Panc1 (cell line): ENCODE measurements around the gene PRKAR2B. TPM values are rescaled to one million over a fixed set of nuclear protein-coding genes. Genes with fewer than 3 reads are reported as not detected.

ENCODE experiments used
- ATAC-seq: fragments of 200-7000 bp; cut with Tn5 transposase; 2 replicates; pipeline ENCODE4 v1.9.1; 2020; ENCODE audit warnings: mild to moderate bottlenecking, moderate library complexity
- BruUV-seq: library from RNA; stranded (reverse); fragments of 400-500 nt; replicated peaks from 2 replicates; lab custom pipeline; 2021; lab: Mats Ljungman, UMichigan
- CTCF ChIA-PET: fragments of 300-600 bp; sonication (Branson Sonifier 250); formaldehyde crosslinking; loops from one replicate; lab custom pipeline; 2022; ENCODE audit warnings: antibody characterized with exemption; lab: Charles Lee
- POLR2A ChIA-PET: fragments of 300-600 bp; sonication (Branson Sonifier 250); formaldehyde crosslinking; loops from one replicate; lab custom pipeline; 2022; ENCODE audit warnings: antibody characterized with exemption; lab: Charles Lee
- DNase-seq: peaks from one replicate; pipeline ENCODE4 v3.0.0-alpha.2; 2010; ENCODE audit warnings: low read depth, low spot score
- H3K27ac ChIP-seq: 2 replicates; pipeline ENCODE4 v1.5.1; 2011; ENCODE audit warnings: mild to moderate bottlenecking, low read length, inconsistent platforms
- H3K27me3 ChIP-seq: fragments of 200-500 bp; sonication (Bioruptor generic); 2 replicates; pipeline ENCODE4 v1.6.0; 2014; ENCODE audit warnings: low read length, inconsistent platforms; ENCODE audit not compliant: control insufficient read depth, insufficient read depth
- H3K36me3 ChIP-seq: fragments of 200-500 bp; sonication (Bioruptor generic); 2 replicates; pipeline ENCODE4 v1.5.1; 2014; ENCODE audit warnings: inconsistent platforms, mild to moderate bottlenecking, low read length, moderate library complexity; ENCODE audit not compliant: control insufficient read depth, insufficient read depth
- H3K4me1 ChIP-seq: 2 replicates; pipeline ENCODE4 v1.5.1; 2011; ENCODE audit warnings: inconsistent platforms, mild to moderate bottlenecking, low read length, moderate library complexity; ENCODE audit not compliant: control insufficient read depth, insufficient read depth
- H3K4me3 ChIP-seq, 2 experiments: 2 replicates each; pipeline ENCODE4 v1.5.1; 2011 to 2012; ENCODE audit warnings: low read depth in 2 of 2, low read length in 2 of 2, mild to moderate bottlenecking in 2 of 2, inconsistent platforms in 1 of 2, moderate library complexity in 1 of 2
- H3K9me3 ChIP-seq: fragments of 200-500 bp; sonication (Bioruptor generic); 2 replicates; pipeline ENCODE4 v1.5.1; 2014; ENCODE audit warnings: low read depth, mild to moderate bottlenecking, inconsistent platforms, low read length, moderate library complexity; ENCODE audit not compliant: control insufficient read depth, insufficient read depth
- CTCF ChIP-seq: fragments of 450-650 bp; IDR thresholded peaks from 2 replicates; pipeline ENCODE4 v1.5.1; 2017; ENCODE audit warnings: mild to moderate bottlenecking
- POLR2AphosphoS5 ChIP-seq: IDR thresholded peaks from 2 replicates; pipeline ENCODE4 v1.6.1; 2012; ENCODE audit warnings: mild to moderate bottlenecking, low read depth, low read length, moderate library complexity
- REST ChIP-seq, 2 experiments: IDR thresholded peaks; 2 replicates each; pipeline ENCODE4 v1.6.1; 2011 to 2012; ENCODE audit warnings: low read depth in 2 of 2, control low read depth in 1 of 2, low read length in 1 of 2, mild to moderate bottlenecking in 1 of 2, moderate library complexity in 1 of 2; ENCODE audit not compliant: insufficient read depth in 1 of 2
- SIN3A ChIP-seq: IDR thresholded peaks from 2 replicates; pipeline ENCODE4 v1.6.1; 2012; ENCODE audit warnings: low read depth, mild to moderate bottlenecking, low read length, moderate library complexity, borderline replicate concordance; ENCODE audit not compliant: insufficient read depth
- TCF7L2 ChIP-seq: IDR thresholded peaks from 2 replicates; pipeline ENCODE4 v1.6.1; 2011; ENCODE audit warnings: mild to moderate bottlenecking, low read depth, low read length, inconsistent platforms
- in situ Hi-C: cut with HindIII; loops from 2 replicates; pipeline ENCODE4 v1.10.0; 2016; ENCODE audit warnings: low sequenced_read_pairs, low pct_unique_long_range_greater_than_20kb
- intact Hi-C: fragments of 100-400 bp; cut with micrococcal nuclease; formaldehyde crosslinking; loops from one replicate; pipeline ENCODE4 v1.10.0; 2022; ENCODE audit not compliant: unreplicated experiment
- total RNA-seq: library from RNA; stranded (reverse); gene quantifications from one replicate; pipeline ENCODE4 v1.2.1, GENCODE V29; 2021; ENCODE audit not compliant: unreplicated experiment

The PRKAR2B gene
- total RNA-seq, 1 experiment from 2014 or later = 0.51 TPM

- ChIA-PET CTCF (no interaction called here), POLR2A (no interaction called here)
- H3K36me3 ChIP-seq = peaks cover 10% of the 10 kb centered on the region
- no peaks in the 10 kb centered on the region for H3K9me3 ChIP-seq
- no peaks in the 10 kb centered on the region for H3K4me1 ChIP-seq
- intact Hi-C loops (no loop called here), in situ Hi-C loops (no loop called here)
- H3K27me3 ChIP-seq = no peaks in the 10 kb centered on the region
- no peak overlapping the region for H3K4me3 ChIP-seq
- ATAC-seq = no peak
- no peak for DNase-seq
- TF ChIP-seq TCF7L2 (no peak), REST (IDR thresholded peaks at IDR 0.05; ENCODE audit: insufficient read depth in 1 of 2, low read depth in 2 of 2, low read length in 1 of 2) (no peak), SIN3A (no peak), POLR2AphosphoS5 (no peak), CTCF (no peak)
- BruUV-seq = no TSS peak
- H3K27ac ChIP-seq = no peak overlapping the region
Observed at GRCh38 chr7:107196834-107197610, 152.5 kb downstream of the PRKAR2B start.

GRCh38 chr7:107201795-107202450, 157.4 kb downstream of the PRKAR2B start:
- CTCF ChIA-PET = interaction anchor here (0.6 to 0.7 kb wide), 2 partner anchors 230 to 1718 kb away, joined by 3 read pairs; no protein-coding TSS in a partner anchor
- in situ Hi-C loops = no loop called here
- H3K27ac ChIP-seq = no peak overlapping the region

More at GRCh38 chr7:107201795-107202450, 157.4 kb downstream of the PRKAR2B start:
- intact Hi-C loops = loop anchor here (2.0 to 10.0 kb wide), 3 partner anchors 299 to 673 kb away; no protein-coding TSS in a partner anchor
- Histone ChIP-seq H3K36me3 (peaks cover 12% of the 10 kb centered on the region), H3K9me3 (no peaks in the 10 kb centered on the region), H3K27me3 (no peaks in the 10 kb centered on the region), H3K4me1 (no peaks in the 10 kb centered on the region), H3K4me3 (no peak overlapping the region)
- BruUV-seq = TSS peak; percentile 45
- POLR2A ChIA-PET = no interaction called here
- ATAC-seq (peak; percentile 91), DNase-seq (peak; percentile 42)
- peak; percentile 73 for TF ChIP-seq CTCF
- TF ChIP-seq POLR2AphosphoS5 = no peak
